Liver (tissue), 9 donors: ENCODE results near the gene WDR48. TPM values are rescaled to one million over a fixed set of nuclear protein-coding genes. Genes with fewer than 3 reads are reported as not detected.

Source experiments
- DNase-seq: peaks from one replicate; pipeline ENCODE4 v3.0.0-alpha.2; 2017; ENCODE audit warnings: low spot score
- H3K27ac ChIP-seq, 2 donors: one replicate each; pipeline ENCODE4 v1.7.0; 2013; ENCODE audit warnings: inconsistent platforms in 2 of 2, low read length in 2 of 2, control low read depth in 1 of 2, low read depth in 1 of 2, mild to moderate bottlenecking in 1 of 2
- H3K27me3 ChIP-seq, 4 donors: one replicate each; pipeline versions ENCODE4 v1.6.1 to v1.7.0; 2013; ENCODE audit warnings: low read length in 3 of 4, inconsistent platforms in 1 of 4, mild to moderate bottlenecking in 1 of 4, moderate library complexity in 1 of 4; ENCODE audit not compliant: control insufficient read depth in 4 of 4, insufficient read depth in 4 of 4
- H3K36me3 ChIP-seq, 4 donors: one replicate each; pipeline versions ENCODE4 v1.6.1 to v1.7.0; 2013; ENCODE audit warnings: low read length in 3 of 4, mild to moderate bottlenecking in 3 of 4, low read depth in 1 of 4, moderate library complexity in 1 of 4; ENCODE audit not compliant: control insufficient read depth in 4 of 4, insufficient read depth in 3 of 4
- H3K4me1 ChIP-seq, 4 donors: one replicate each; pipeline versions ENCODE4 v1.6.1 to v1.7.0; 2013; ENCODE audit warnings: low read length in 3 of 4, mild to moderate bottlenecking in 3 of 4, moderate library complexity in 1 of 4; ENCODE audit not compliant: control insufficient read depth in 4 of 4, insufficient read depth in 4 of 4
- H3K4me3 ChIP-seq, 3 donors: one replicate each; pipeline versions ENCODE4 v1.6.1 to v1.7.0; 2013; ENCODE audit warnings: low read length in 3 of 3, control low read depth in 1 of 3, low read depth in 1 of 3, mild to moderate bottlenecking in 1 of 3
- H3K9ac ChIP-seq, 2 donors: one replicate each; pipeline ENCODE4 v1.7.0; 2013; ENCODE audit warnings: low read length in 2 of 2, mild to moderate bottlenecking in 2 of 2, moderate library complexity in 2 of 2, control low read depth in 1 of 2, low read depth in 1 of 2
- H3K9me3 ChIP-seq, 4 donors: one replicate each; pipeline versions ENCODE4 v1.6.1 to v1.7.0; 2013; ENCODE audit warnings: low read length in 3 of 4; ENCODE audit not compliant: control insufficient read depth in 4 of 4
- CTCF ChIP-seq: fragments of 150-350 bp; IDR thresholded peaks from 2 replicates; pipeline ENCODE4 v1.5.1; 2017; ENCODE audit warnings: improper control_type of control experiment, low read depth, low read length; ENCODE audit not compliant: missing input control
- EGR1 ChIP-seq, 2 donors: IDR thresholded peaks; 2 replicates each; pipeline ENCODE4 v1.6.1; 2016 to 2018; ENCODE audit warnings: antibody characterized with exemption in 2 of 2, low read depth in 2 of 2
- FOXA1 ChIP-seq: IDR thresholded peaks from 2 replicates; pipeline ENCODE4 v1.6.1; 2016; ENCODE audit warnings: antibody characterized with exemption
- GABPA ChIP-seq, 2 donors: IDR thresholded peaks in 1 of 2; conservative IDR thresholded peaks in 1 of 2; 2 replicates each; pipeline ENCODE4 v1.6.1; 2016; ENCODE audit warnings: antibody characterized with exemption in 2 of 2, mild to moderate bottlenecking in 1 of 2, moderate library complexity in 1 of 2
- JUND ChIP-seq, 2 donors: IDR thresholded peaks; 2 replicates each; pipeline ENCODE4 v1.6.1; 2016; ENCODE audit warnings: antibody characterized with exemption in 2 of 2
- MAX ChIP-seq: IDR thresholded peaks from 2 replicates; pipeline ENCODE4 v1.6.1; 2016; ENCODE audit warnings: antibody characterized with exemption
- REST ChIP-seq: IDR thresholded peaks from 2 replicates; pipeline ENCODE4 v1.6.1; 2016; ENCODE audit warnings: antibody characterized with exemption, mild to moderate bottlenecking
- TAF1 ChIP-seq: conservative IDR thresholded peaks from 2 replicates; pipeline ENCODE4 v1.6.1; 2016; ENCODE audit warnings: antibody characterized with exemption, mild to moderate bottlenecking
- YY1 ChIP-seq: IDR thresholded peaks from 2 replicates; pipeline ENCODE4 v1.6.1; 2016; ENCODE audit warnings: antibody characterized with exemption, mild to moderate bottlenecking
- WGBS: extraction: QIAGEN DNeasy Blood & Tissue Kit; methylation state at CpG from one replicate; pipeline ENCODE4 v1.1.7; 2013; 5-methylcytosine and 5-hydroxymethylcytosine counted together
- polyA plus RNA-seq, 2 donors: library from polyadenylated mRNA; stranded (reverse) in 1 of 2; unstranded in 1 of 2; fragments of 200-250 nt in 1 of 2; fragments of >200 nt in 1 of 2; fragmentation: Nextera tagmentation in 1 of 2; extraction: Ambion mirVana in 1 of 2; gene quantifications; one replicate each; pipeline versions ENCODE4 v1.2.1 to v1.2.3, GENCODE V29; 2013 to 2015
- total RNA-seq, 2 donors: library from RNA; depleted of rRNA; stranded (reverse); fragments of >200 nt; gene quantifications; one replicate each; pipeline ENCODE4 v1.2.3, GENCODE V29; 2014
- donor health status: healthy.
- donor health status: healthy.
- donor health status: healthy.
- donor health status: healthy.
- donor health status: healthy.

Gene WDR48
- total and polyA plus RNA-seq, 4 donors: 8.0 to 24.9 (median 16.5) TPM

- H3K27me3 ChIP-seq: no peaks in the 10 kb centered on the region
- H3K27ac ChIP-seq: no peak overlapping the region
- no peak for TF ChIP-seq CTCF
- no peak for TF ChIP-seq REST
- no peak overlapping the region for H3K9ac ChIP-seq
- no peaks in the 10 kb centered on the region for H3K9me3 ChIP-seq
- no peak for DNase-seq
- no peak overlapping the region for H3K4me3 ChIP-seq
- 96% methylated on average over 1 of the region's 1 CpG for WGBS
- H3K36me3 ChIP-seq: no peaks in the 10 kb centered on the region
- no peaks in the 10 kb centered on the region for H3K4me1 ChIP-seq
These were observed 30.8 kb upstream of the WDR48 start for GRCh38 chr3:39021029-39021428.

- Histone ChIP-seq H3K4me3 (no peak overlapping the region), H3K9ac (no peak overlapping the region), H3K36me3 (no peaks in the 10 kb centered on the region), H3K9me3 (no peaks in the 10 kb centered on the region), H3K27ac (no peak overlapping the region), H3K4me1 (no peaks in the 10 kb centered on the region), H3K27me3 (no peaks in the 10 kb centered on the region)
- DNase-seq: no peak
- 93% methylated on average over 4 of the region's 4 CpGs for WGBS
- TF ChIP-seq FOXA1 (no peak), EGR1 (IDR thresholded peaks at IDR 0.05; ENCODE audit: low read depth in 2 of 2) (no peak), MAX (no peak), REST (no peak), GABPA (IDR thresholded peaks at IDR 0.05 in 1 of 2, conservative IDR thresholded peaks at IDR 0.05 in 1 of 2) (no peak), YY1 (no peak), TAF1 (no peak), JUND (IDR thresholded peaks at IDR 0.05) (no peak)
These were observed 30.1 kb upstream of the WDR48 start for GRCh38 chr3:39021465-39022285.
